GM12878 (cell line): Measurements from ENCODE around the gene PRKACG.

Experiments used
- ATF3 ChIP-seq: IDR thresholded peaks from 2 replicates; pipeline ENCODE4 v1.6.1; 2011; ENCODE audit warnings: low read depth, mild to moderate bottlenecking, low read length, moderate library complexity, borderline replicate concordance; ENCODE audit errors: extremely low read depth
- BCL3 ChIP-seq: IDR thresholded peaks from 2 replicates; pipeline ENCODE4 v1.6.1; 2011; ENCODE audit warnings: borderline replicate concordance, low read depth, mild to moderate bottlenecking, moderate library complexity, low read length; ENCODE audit not compliant: insufficient read depth, poor library complexity, severe bottlenecking
- BHLHE40 ChIP-seq, 2 experiments: fragments of 450-650 bp in 1 of 2; IDR thresholded peaks; 2 replicates each; pipeline ENCODE4 v1.6.1; 2011 to 2017; ENCODE audit warnings: low read depth in 2 of 2, borderline replicate concordance in 1 of 2, improper control_type of control experiment in 1 of 2, low read length in 1 of 2, mild to moderate bottlenecking in 1 of 2
- CTCF ChIP-seq, 3 experiments: IDR thresholded peaks in 2 of 3; conservative IDR thresholded peaks in 1 of 3; 2 replicates each; pipeline ENCODE4 v1.5.1; 2011; ENCODE audit warnings: low read depth in 3 of 3, low read length in 3 of 3, mild to moderate bottlenecking in 3 of 3, control low read depth in 2 of 3, moderate library complexity in 2 of 3, inconsistent platforms in 1 of 3, mixed read lengths in 1 of 3; ENCODE audit not compliant: control insufficient read depth in 2 of 3, insufficient read depth in 1 of 3; ENCODE audit errors: extremely low read depth in 1 of 3
- FOXK2 ChIP-seq: fragments of 450-650 bp; IDR thresholded peaks from 2 replicates; pipeline ENCODE4 v1.6.1; 2017; ENCODE audit warnings: mild to moderate bottlenecking, moderate library complexity
- JUNB ChIP-seq: IDR thresholded peaks from 2 replicates; pipeline ENCODE4 v1.6.1; 2016; ENCODE audit warnings: antibody characterized with exemption, mild to moderate bottlenecking
- MAX ChIP-seq: IDR thresholded peaks from 2 replicates; pipeline ENCODE4 v1.6.1; 2012; ENCODE audit warnings: low read depth, low read length, improper control_type of control experiment
- POLR2AphosphoS5 ChIP-seq: IDR thresholded peaks from 2 replicates; pipeline ENCODE4 v1.6.1; 2011; ENCODE audit warnings: mild to moderate bottlenecking, low read length, inconsistent platforms

GRCh38 chr9:69027355-69028097 is 13.6 kb upstream of the PRKACG start:
- TF ChIP-seq ATF3 (no peak), MAX (no peak), BCL3 (no peak), CTCF (IDR thresholded peaks at IDR 0.05 in 2 of 3, conservative IDR thresholded peaks at IDR 0.05 in 1 of 3; ENCODE audit: control insufficient read depth in 2 of 3, extremely low read depth in 1 of 3, insufficient read depth in 1 of 3, low read depth in 3 of 3, low read length in 3 of 3) (peak; percentile 76 to 83 (median 79)), POLR2AphosphoS5 (no peak), BHLHE40 (IDR thresholded peaks at IDR 0.05; ENCODE audit: borderline replicate concordance in 1 of 2, low read depth in 2 of 2, low read length in 1 of 2) (no peak), JUNB (no peak), FOXK2 (no peak)
